NCI-H2227 (cell line): ENCODE results near the gene PRKAG2.
A peak's percentile ranks its signal among the peaks of the same experiment; 100 is the strongest.

Experiments used
- DNase-seq: peaks from one replicate; lab custom pipeline; 2025; ENCODE audit not compliant: unreplicated experiment; lab: John Stamatoyannopoulos, UW

The PRKAG2 gene

DNA sequence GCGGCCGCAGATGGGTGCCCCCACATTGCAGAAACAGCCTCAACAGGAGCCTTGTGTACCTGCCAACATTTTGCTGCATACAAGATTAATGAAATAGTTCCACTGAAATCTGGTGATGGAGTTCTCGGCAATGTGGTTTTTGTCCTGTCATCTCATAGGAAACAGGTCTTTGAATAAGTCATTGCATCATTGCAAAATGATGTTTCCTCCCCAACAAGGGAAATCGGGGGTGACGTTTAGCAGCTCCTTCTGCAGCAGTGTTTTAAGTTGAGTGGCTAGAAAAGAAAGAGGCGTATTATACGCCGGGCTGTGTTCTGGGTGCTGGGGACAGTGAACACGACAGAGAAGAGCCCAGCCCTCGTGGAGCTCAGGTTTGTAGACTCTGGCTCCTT is 177.0 kb downstream of the PRKAG2 start:
- no peak for DNase-seq

DNA sequence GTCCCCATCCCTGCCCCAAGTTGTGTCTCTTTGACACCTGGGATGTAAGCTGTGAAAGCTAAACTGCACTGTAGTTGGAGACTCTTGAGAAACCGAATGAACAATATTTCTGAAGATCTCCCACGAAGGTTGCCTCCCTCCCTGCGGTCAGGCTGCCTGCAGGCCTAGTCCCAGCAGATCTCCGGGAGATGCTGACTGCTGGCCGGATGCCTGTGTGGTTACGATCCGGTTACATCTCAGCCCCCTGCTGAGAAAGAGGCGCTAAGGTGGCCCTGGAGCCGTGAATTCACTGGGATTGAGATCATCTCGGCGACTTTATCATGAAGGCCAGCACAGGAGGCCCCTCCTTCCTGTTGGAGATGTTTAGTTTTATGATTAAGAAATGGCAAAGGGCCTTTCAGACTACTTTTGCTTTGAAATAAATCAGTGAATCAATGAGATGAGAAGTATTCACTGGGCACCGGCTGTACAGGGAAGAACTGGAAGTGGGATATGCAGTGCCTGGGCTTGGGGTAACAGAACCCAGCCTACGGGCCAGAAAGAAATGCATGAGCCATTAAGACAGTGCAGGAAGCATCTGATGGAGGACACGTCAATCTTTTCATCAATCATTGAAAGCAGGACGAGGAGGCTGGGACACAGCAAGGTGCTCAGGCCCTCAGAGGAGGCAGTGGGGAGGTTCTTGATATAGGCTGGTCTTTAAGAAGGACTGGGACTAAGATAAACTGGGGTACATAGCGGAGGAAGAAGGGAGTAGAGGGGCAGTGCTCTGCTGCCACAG is 177.6 kb downstream of the PRKAG2 start:
- DNase-seq: no peak

GRCh38 chr7:151697942-151698341 is 179.0 kb downstream of the PRKAG2 start:
- DNase-seq: no peak

DNA sequence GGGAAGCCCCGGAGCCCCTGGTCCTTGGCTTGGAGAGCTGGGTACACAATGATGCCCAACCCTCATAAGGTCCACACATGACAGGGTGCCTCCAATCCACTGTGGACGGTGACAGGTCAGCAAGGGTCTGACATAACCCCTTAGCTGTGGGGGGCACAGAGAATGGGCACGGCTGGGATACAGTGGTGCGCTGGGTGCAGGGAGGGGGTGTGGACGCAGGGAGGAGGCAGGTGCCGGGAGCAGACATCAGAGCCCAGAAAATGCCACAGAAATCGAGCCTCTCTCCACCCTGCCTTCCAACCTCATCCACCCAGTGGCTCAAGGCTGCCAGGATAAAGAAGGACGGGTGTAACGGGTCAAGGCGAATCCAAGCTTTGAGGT is 179.4 kb downstream of the PRKAG2 start:
- DNase-seq: no peak

DNA sequence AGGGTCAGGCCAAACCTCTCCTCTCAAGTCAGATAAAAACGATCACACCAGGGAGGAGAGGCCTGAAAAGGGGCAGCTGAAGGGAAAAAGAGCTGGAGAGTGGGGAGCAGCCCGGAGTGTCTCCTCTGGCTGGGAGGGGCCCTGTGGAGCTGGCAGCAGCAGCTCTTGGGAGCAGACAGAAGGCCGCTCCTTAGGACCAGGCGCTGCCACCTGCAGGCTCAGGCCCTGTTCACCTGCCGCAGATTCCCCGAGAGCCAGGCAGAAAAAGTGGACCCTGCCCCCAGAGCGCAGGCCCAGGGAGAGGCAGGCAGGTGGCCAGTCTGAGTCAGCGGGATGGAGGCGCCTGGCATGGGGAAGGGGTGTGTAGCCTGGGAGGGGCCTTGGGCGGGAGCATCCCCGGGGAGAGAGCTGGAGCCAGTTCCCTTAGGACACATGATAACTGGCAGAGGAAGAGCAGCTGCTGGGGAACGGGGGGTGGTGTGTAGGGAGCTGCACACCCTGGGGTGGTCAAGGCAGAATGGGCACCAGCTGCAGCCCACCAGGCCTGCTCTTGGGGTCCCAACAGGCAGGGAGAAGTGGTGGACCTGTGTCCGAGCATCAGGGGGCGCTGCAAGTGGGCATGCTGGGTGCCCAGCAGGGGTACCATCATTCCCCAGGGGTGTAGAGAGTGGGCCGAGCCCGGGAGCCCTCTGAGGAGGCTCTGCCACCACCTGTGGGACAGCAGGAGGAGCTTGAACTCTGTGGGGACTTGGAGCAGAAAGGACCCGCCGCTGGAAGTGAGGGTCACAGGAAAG is 180.0 kb downstream of the PRKAG2 start:
- DNase-seq: peak; percentile 51

- no peak for DNase-seq
These were observed 180.9 kb downstream of the PRKAG2 start for GRCh38 chr7:151695951-151696541.

GRCh38 chr7:151694828-151695580 is 181.9 kb downstream of the PRKAG2 start:
- DNase-seq: no peak

GRCh38 chr7:151694441-151694827 is 182.5 kb downstream of the PRKAG2 start:
- no peak for DNase-seq

DNA sequence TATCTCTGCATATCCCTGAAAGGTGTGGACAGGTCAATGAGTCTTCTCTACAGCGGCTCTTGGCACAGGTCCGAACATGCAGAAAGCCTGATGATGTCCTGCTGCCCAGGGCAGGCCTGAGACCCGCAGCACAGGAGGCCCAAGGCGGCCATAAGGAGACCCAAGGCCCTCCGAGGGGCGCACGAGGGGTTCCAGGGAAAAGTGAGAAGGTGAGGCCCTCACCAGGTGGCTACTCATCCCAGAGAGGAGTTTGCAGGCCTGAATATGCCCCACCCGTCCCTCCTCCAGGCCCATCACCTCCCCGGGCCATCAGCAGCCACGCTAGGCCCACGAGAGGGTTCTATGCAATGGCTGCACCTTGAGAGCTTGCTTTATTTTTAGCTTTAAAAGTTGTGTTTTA is 183.8 kb downstream of the PRKAG2 start:
- no peak for DNase-seq

- DNase-seq: no peak
These were observed 184.2 kb downstream of the PRKAG2 start for GRCh38 chr7:151692721-151693120.

- DNase-seq: no peak
These were observed 185.5 kb downstream of the PRKAG2 start for GRCh38 chr7:151691449-151691848.

DNA sequence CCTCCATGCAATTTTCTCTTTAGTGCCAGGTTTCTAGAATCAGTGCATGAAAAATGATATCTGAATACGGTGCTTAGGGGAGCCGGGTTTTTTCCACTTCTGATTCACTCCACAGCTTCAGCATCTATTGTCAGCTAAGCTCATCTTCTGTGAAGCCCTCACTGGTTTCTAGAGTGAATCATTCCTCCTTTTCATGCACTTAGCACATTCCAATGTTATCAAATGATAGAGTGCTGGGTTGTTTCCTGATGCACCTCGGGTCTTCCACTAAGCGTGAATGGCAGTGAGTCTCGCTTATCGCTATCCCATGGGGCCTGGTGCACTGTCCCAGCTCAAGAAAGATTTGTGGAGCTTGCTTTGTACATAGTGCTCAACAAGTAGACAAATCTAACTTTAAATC is 186.3 kb downstream of the PRKAG2 start:
- no peak for DNase-seq

DNA sequence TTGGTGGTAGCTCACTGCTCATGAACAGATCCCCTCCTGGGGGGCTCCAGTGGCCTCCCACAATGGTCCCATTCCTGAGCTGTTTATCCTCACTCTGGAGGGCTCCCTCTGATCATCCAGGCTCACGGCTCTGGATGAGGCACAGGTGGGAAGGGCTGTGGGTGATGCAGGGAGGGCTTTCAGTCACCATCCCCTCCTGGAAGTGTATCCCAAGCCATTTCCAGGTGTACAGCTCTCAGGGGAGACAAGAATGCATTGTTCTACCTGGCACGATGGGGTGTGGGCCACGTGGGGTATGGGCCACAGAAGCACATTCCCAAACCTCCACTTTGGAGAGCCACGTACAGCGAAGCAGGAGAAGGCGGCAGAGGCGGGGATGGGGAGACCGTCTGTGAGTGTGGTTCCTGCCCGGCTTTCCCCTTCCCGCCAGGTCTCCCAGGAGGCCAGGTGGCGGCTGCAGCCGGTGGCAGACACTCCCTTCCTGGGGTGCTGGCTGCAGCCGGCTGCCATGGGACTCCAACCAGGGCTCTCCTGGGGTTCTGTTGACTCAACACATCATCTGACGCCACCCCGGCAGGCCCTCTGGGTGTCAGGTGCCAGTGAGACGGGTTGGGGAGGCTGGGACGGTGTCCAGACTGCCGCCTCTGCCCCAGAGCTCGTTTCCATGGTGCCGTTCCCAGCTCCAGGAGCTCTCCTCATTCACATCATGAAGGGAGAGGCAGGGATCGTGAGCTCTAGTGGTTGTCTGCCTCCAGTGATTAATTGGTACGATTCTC is 187.5 kb downstream of the PRKAG2 start:
- no peak for DNase-seq

DNA sequence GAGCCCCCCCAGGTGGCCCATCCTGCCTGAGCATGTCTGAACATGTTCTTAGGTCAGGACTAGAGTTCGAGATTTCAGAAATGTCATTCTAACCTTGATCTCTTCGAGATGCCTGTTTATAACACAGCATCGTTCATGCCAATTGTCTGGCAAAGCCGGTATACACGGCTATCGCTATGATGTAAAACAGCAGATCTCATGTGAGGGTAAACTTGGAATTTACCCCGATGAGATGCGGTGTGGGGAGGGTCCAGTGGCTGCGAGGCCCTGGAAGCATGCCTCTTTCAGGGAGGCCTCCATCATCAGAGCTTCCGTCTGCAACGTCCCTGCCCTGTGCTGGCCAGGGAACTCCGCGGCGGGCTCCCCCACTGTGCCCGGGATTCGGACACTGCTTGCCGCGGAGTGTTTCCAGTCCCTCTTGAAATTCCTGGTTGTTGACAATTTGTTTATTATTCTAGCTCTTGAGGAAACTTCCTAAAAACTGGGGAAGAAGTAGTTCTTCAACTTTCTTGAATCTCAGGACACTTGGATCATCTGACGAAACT is 188.6 kb downstream of the PRKAG2 start:
- DNase-seq: no peak

DNA sequence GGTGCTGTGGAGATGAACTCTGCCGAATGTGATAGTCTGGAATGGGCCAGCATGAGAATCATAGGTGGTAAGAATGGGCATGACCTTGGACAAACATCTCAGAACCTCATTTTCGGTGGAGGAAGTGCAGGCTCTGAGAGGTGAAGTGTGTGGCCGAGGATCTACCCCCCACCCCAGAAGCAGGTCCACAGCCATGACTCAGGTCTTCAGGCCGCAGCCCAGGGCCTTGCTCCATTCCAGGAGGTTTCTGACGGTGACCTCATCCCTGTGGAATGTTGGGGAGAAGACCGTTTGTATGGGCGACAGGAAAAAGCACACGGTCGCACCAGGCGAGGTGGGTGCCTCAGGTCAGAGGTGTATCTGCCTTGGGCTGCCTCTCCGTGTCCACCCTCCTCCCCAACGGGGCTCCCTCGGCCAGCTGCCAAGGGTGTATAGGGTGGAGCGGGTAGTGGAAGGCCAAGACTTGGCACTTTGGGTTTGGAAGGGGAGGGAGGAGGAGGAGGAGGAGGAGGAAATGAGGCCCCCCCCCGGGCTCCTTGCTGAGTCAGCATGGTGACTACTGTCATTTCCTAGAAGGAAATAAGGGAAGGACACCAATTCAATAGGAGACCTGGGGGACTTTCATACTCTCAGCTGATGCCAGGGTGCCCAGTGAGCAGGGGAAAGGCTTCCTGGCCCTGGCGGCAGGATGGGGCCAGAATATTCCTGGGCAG is 189.2 kb downstream of the PRKAG2 start:
- DNase-seq: no peak

DNA sequence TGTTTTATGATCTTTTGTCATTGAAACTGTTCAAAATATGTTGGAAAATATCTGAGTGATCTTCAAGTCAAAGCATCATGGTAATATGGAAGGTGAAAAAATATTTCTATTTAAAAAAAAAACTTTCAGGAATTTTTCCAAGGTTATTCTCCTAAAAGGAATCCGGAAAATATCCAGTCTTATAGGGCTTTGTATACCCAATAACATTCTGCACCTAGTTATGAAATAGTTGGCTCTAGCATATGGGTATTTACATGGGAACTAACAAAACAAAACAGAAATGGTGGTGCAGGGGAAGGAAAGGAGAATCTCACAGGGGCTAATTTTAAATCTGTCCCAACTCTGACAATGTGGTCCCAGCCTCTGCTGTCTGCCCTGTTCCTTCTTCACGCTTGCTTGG is 190.1 kb downstream of the PRKAG2 start:
- DNase-seq: no peak

DNA sequence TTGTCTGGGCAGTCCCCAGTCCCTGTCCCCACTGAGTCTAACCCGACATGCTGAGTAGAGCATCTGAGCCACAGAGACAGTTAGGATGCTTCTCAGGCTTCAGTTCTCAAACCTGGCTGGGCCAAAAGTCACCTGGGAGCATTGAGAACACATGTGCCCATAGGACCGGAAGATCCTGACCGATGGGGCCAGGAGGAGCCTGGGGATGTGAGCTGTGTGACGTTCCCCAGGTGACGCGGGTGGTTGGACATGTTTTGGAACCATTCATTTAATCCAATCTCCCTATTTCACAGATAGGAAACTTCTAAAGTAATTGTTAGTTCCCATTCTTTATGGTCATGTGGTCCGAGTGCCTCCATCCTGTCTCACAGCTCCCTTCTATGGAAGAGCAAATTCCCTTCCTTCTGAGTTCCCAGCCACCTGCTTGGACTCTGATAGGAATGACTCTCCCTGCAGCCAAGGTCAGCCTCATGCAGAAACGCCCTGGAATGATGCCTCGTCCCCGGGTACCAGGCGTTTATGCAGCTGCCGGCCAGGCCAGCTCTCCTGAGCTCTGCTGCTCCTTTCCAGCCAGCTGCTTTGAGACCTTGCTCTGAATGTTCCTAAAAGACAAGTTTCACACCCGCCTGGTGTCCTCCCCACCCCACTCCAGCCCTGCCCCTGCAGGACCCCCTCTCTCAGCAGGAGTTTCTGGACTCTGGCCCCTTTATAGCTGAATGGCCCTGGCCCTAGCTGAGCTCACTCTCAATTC is 190.7 kb downstream of the PRKAG2 start:
- DNase-seq: no peak

- DNase-seq: no peak
These were observed 192.3 kb downstream of the PRKAG2 start for GRCh38 chr7:151684408-151685175.
